HepG2 (cell line): ENCODE results near the gene SLC5A10. TPM values are rescaled to one million over a fixed set of nuclear protein-coding genes. Genes with fewer than 3 reads are reported as not detected.

Source experiments
- CHD4 ChIP-seq: fragments of 200-600 bp; sonication (generic); IDR thresholded peaks from 2 replicates; pipeline ENCODE4 v1.7.0; 2017; ENCODE audit warnings: mild to moderate bottlenecking, low read length, borderline replicate concordance
- FIP1L1 ChIP-seq: fragments of 200-400 bp; formaldehyde crosslinking; IDR thresholded peaks from 2 replicates; pipeline ENCODE4 v1.6.1; 2018; ENCODE audit warnings: low read depth, mild to moderate bottlenecking, low read length, moderate library complexity, borderline replicate concordance; ENCODE audit not compliant: insufficient read depth
- FLYWCH1 ChIP-seq: sonication (generic); formaldehyde crosslinking; IDR thresholded peaks from 2 replicates; pipeline ENCODE4 v1.8.1; 2023; ENCODE audit warnings: mild to moderate bottlenecking, missing genetic modification reagents
- FOXC1 ChIP-seq: sonication (generic); formaldehyde crosslinking; IDR thresholded peaks from 2 replicates; pipeline ENCODE4 v1.8.0; 2022; ENCODE audit warnings: mild to moderate bottlenecking, missing genetic modification reagents, borderline replicate concordance
- GRHL1 ChIP-seq: sonication (generic); formaldehyde crosslinking; conservative IDR thresholded peaks from 2 replicates; pipeline ENCODE4 v1.8.0; 2022; ENCODE audit warnings: missing genetic modification reagents
- HMG20A ChIP-seq: IDR thresholded peaks from 2 replicates; pipeline ENCODE4 v1.6.1; 2016; ENCODE audit warnings: borderline replicate concordance
- HOXA5 ChIP-seq: sonication (generic); formaldehyde crosslinking; IDR thresholded peaks from 2 replicates; pipeline ENCODE4 v1.4.0; 2020; ENCODE audit warnings: missing genetic modification reagents
- MEIS1 ChIP-seq: sonication (generic); formaldehyde crosslinking; IDR thresholded peaks from 2 replicates; pipeline ENCODE4 v1.9.0; 2021; ENCODE audit warnings: mild to moderate bottlenecking, missing genetic modification reagents, moderate library complexity, borderline replicate concordance
- POLR2AphosphoS2 ChIP-seq: IDR thresholded peaks from 2 replicates; pipeline ENCODE4 v1.6.1; 2011; ENCODE audit warnings: low read depth, low read length, improper control_type of control experiment
- PRDM15 ChIP-seq: sonication (generic); formaldehyde crosslinking; IDR thresholded peaks from 2 replicates; pipeline ENCODE4 v1.4.0; 2020; ENCODE audit warnings: missing genetic modification reagents
- SPEN ChIP-seq: sonication (generic); formaldehyde crosslinking; IDR thresholded peaks from 2 replicates; pipeline ENCODE4 v1.5.1; 2020; ENCODE audit warnings: low read depth, mild to moderate bottlenecking, missing genetic modification reagents
- ZNF18 ChIP-seq: sonication (generic); formaldehyde crosslinking; IDR thresholded peaks from 2 replicates; pipeline ENCODE4 v1.8.0; 2022; ENCODE audit warnings: mild to moderate bottlenecking, missing genetic modification reagents; ENCODE audit not compliant: insufficient replicate concordance
- ZNF24 ChIP-seq: fragments of 450-650 bp; IDR thresholded peaks from 2 replicates; pipeline ENCODE4 v1.6.1; 2017; ENCODE audit warnings: antibody characterized with exemption, mild to moderate bottlenecking
- ZNF770 ChIP-seq: sonication (generic); formaldehyde crosslinking; IDR thresholded peaks from 2 replicates; pipeline ENCODE4 v1.5.0; 2020; ENCODE audit warnings: mild to moderate bottlenecking, missing genetic modification reagents
- ZNF816 ChIP-seq: sonication (generic); formaldehyde crosslinking; IDR thresholded peaks from 2 replicates; pipeline ENCODE4 v1.8.0; 2022; ENCODE audit warnings: missing genetic modification reagents, mild to moderate bottlenecking, borderline replicate concordance
- ZSCAN25 ChIP-seq: sonication (generic); formaldehyde crosslinking; IDR thresholded peaks from 2 replicates; pipeline ENCODE4 v1.8.0; 2022; ENCODE audit warnings: mild to moderate bottlenecking, missing genetic modification reagents
- polyA plus RNA-seq, 8 experiments: library from polyadenylated mRNA; depleted of rRNA in 3 of 8; stranded (reverse) in 7 of 8; unstranded in 1 of 8; fragments of >200 nt; fragmentation: Illumina TruSeq in 4 of 8; extraction: Trizol in 4 of 8; gene quantifications; 2 replicates each; pipeline versions ENCODE4 v1.2.1 to v1.2.3, GENCODE V29; 2011 to 2016; ENCODE audit warnings: low read depth in 4 of 8, missing spikeins in 1 of 8, mixed read lengths in 1 of 8; ENCODE audit not compliant: insufficient read depth in 1 of 8
- total RNA-seq, 5 experiments: library from RNA; depleted of rRNA; stranded (reverse); fragments of >200 nt; fragmentation: Illumina TruSeq; extraction: Trizol; gene quantifications; 2 replicates each; pipeline ENCODE4 v1.2.3, GENCODE V29; 2016; ENCODE audit warnings: low read depth in 1 of 5
- TF ChIP-seq, protein P1 (sequence below): sonication (generic); formaldehyde crosslinking; IDR thresholded peaks from 2 replicates; pipeline ENCODE4 v1.4.0; 2020; ENCODE audit warnings: mild to moderate bottlenecking, low read depth, missing genetic modification reagents

SLC5A10 gene
- total and polyA plus RNA-seq, 2 of the 13 experiments (the other 11 are each of a cell fraction or from before 2014, with no cell fraction given), result 0.05 TPM; not detected in 1

GRCh38 chr17:18988546-18989173 lies 36.7 kb downstream of the SLC5A10 start (continued):
- TF ChIP-seq ZNF24 (0 out of 2 replicates have a peak, but pooled peaks have one; percentile 12), HMG20A (CRISPR knock-in tag) (peak; percentile 90), PRDM15 (CRISPR knock-in tag) (no peak), HOXA5 (CRISPR knock-in tag) (peak; percentile 85; the same call in 1 of the 2 replicates), SPEN (CRISPR knock-in tag) (peak; percentile 98), FLYWCH1 (CRISPR knock-in tag) (no peak), GRHL1 (CRISPR knock-in tag) (no peak), CHD4 (no peak), ZNF18 (CRISPR knock-in tag) (no peak), POLR2AphosphoS2 (peak; percentile 63; the same call in 1 of the 2 replicates), ZNF816 (CRISPR knock-in tag) (no peak), FOXC1 (CRISPR knock-in tag) (peak; percentile 98), FIP1L1 (0 out of 2 replicates have a peak, but pooled peaks have one; percentile 10), MEIS1 (peak; percentile 96), ZSCAN25 (CRISPR knock-in tag) (peak; percentile 86; the same call in 1 of the 2 replicates), ZNF770 (no peak)
- TF ChIP-seq, protein P1, sequence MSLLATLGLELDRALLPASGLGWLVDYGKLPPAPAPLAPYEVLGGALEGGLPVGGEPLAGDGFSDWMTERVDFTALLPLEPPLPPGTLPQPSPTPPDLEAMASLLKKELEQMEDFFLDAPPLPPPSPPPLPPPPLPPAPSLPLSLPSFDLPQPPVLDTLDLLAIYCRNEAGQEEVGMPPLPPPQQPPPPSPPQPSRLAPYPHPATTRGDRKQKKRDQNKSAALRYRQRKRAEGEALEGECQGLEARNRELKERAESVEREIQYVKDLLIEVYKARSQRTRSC, result no peak
